CMK (cell line): ENCODE data around the gene MATR3.
"Not testable (repeated sequence)": the region's sequence is repeated elsewhere in the genome, so short reads cannot be mapped to it uniquely, and the experiment has no call there.

Source experiments
- DNase-seq: peaks from one replicate; pipeline ENCODE4 v3.0.0-alpha.2; 2010; ENCODE audit warnings: low read depth

MATR3 gene, protein sequence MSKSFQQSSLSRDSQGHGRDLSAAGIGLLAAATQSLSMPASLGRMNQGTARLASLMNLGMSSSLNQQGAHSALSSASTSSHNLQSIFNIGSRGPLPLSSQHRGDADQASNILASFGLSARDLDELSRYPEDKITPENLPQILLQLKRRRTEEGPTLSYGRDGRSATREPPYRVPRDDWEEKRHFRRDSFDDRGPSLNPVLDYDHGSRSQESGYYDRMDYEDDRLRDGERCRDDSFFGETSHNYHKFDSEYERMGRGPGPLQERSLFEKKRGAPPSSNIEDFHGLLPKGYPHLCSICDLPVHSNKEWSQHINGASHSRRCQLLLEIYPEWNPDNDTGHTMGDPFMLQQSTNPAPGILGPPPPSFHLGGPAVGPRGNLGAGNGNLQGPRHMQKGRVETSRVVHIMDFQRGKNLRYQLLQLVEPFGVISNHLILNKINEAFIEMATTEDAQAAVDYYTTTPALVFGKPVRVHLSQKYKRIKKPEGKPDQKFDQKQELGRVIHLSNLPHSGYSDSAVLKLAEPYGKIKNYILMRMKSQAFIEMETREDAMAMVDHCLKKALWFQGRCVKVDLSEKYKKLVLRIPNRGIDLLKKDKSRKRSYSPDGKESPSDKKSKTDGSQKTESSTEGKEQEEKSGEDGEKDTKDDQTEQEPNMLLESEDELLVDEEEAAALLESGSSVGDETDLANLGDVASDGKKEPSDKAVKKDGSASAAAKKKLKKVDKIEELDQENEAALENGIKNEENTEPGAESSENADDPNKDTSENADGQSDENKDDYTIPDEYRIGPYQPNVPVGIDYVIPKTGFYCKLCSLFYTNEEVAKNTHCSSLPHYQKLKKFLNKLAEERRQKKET

DNA sequence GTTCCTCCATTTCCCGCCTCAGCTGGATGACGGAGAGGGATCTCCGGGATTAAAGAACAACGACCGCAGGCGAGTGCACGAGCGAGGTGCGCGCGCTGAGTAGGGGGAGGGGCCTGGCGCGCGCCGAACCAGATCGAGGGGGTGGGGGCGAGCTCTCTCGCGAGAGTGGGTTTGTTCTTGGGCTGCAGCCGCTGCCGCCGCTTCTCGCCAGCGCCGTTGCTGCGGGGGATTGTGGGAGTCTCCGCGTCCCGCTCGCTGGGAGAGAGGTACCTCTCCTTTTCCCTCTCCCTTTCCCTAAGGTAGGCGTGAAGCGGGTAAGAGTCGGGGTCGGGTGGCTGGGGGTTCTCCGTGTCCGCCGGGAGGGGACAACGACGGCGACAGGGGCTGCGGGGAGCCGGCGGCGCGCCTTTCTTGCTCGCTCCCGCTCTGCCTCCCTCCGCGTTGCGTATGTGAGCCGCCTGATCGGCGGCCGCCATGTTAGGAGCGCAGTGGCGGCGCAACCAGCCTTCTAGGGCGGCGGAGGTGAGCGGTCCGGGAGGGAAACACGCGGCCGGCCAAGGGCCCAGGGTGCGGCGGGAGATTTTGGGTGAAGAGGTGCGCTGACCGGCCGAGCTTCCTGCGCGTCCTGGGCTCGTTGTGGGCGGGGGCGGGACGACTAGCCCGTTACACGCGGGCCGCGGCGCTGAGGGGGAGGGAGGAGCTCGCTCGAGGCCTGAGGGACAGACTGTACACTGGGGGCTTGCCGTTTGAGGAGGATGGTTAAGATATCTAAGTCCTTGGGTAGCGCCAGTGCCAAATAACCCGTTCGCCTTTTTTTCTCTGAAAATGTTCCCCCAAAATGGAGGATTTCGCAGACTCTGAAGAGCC, at the start of gene MATR3:
Gene MATR3 (plus strand): TSS at position 234 of the 867 bp plus-strand sequence. CDS start 13,676 bp downstream, outside the sequence.
- peak; percentile 83 for DNase-seq

DNA sequence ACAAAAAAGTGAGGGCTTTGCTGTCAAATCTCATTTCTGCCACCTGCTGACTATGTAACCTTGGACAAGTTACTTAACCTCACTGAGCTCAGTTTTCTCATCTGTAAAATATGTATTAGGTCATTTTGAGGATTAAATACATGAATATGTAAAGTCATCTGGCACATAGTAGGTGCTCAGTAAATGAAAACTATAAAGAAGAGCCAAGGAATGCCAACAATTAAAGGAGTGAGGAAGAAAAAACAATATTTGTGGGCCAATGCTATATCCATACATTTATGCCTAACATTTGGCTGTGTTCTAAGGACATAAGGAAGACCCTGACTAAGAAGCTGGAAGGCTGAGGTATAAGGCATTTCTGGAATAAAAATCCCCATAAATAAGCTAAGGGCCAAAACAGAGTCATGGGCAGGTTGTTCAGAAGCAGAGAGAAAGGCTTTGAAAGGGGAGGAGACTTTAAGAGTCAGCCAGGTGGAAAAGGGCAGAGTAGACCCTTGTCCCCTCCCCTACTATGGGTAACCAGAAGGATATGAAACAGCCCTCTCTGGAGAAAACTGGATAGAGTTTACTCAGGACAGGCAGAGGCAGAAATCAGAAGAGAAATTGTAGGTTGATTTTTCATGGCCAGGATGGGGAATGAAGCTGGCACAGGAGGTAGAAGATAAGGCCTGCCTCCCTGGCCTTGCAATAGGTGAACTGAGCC, 47.8 kb upstream of the MATR3 start:
- DNase-seq: no peak

DNA sequence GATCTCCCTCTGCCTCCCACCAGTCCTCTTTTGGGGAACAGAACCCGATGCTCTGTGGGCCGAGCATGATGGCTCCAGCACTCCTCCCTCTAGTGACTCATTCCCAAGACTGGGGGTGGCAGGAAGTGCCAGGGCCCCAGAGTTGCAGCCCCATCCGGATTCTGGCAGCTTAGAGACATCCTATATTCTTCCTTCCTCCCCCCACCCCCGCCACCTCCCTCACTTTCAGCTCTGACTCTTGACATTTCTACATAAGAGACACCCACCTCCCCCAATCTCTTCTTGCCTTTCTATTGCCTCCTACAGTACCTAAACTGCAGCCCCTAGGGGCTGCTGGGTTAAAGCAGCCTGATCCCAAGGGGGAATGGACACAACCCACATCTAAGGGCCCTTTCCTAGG, 47.1 kb upstream of the MATR3 start:
- DNase-seq: peak; percentile 69

DNA sequence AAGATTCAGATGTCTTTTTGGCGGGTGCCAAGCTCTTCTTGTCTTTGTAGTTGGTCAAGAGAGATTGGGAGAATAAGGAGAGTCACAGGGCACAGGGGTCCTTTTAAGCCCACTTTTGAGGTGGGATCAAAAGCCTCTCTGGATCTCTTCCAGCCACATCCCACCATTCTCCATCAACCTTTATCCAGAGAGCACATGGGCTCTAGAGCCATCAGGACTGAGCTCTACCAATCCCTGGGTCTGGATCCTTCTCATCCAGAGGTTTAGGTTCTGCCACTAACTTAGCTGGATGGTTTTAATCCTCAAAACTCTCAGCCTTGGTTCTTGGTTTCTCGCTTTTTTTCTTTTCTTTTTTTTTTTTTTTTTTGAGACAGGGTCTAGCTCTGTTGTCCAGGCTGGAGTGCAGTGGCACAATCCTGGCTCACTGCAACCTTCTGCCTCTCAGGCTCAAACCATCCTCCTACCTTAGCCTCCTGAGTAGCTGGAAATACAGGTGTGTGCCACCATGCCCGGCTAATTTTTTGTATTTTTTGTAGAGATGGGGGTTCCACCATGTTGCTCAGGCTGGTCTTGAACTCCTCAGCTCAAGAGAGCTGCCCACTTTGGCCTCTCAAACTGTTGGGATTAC, 44.6 kb upstream of the MATR3 start:
- no peak for DNase-seq

DNA sequence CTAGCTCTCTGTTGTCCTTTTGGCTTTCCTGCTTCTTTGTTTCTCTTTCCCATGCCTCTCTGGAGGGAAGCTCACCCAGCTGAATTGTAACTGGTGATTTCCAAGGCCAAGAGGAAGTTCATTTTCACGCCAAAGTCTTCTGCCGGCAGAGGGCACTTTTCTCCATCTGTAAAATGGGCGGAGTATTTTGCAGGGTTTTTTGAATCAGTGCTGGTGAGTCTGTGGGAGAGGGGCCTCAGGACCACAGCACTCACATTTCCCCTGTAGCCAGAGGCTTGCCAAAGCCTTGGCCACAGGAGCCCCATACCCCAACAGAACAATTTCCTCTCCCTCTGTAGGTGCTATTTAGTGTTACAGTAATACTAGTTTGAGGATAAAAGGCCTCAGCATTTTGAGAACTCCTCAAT, 42.3 kb upstream of the MATR3 start:
- no peak for DNase-seq

DNA sequence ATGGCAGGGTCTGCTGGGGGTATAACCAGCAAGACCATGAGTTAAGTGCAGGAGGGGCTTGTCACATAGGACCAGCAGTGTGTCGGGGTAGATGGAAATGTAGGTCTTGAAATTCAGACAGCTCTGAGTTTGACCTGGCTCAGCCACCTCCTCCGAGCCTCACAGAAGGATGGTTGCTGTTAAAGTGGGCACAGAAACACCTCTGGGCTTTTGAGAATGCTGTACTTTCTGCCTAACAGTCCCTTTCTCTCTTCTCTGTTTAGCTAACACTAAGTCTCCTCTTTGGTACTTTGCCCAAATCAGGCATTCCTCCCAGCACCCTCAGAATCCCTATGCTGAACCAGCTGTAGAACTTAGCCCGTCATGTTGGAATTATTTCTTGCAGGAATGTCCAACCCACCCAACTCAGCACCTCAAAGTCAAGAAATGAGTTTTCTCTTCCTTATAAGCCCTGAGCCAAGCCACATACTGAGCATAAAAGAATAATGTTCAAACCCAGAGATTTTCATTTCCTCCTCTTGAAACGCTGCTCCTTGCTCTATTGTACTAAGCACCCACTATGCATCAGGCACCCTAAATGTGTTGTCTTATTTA, 41.7 kb upstream of the MATR3 start:
- DNase-seq: no peak

DNA sequence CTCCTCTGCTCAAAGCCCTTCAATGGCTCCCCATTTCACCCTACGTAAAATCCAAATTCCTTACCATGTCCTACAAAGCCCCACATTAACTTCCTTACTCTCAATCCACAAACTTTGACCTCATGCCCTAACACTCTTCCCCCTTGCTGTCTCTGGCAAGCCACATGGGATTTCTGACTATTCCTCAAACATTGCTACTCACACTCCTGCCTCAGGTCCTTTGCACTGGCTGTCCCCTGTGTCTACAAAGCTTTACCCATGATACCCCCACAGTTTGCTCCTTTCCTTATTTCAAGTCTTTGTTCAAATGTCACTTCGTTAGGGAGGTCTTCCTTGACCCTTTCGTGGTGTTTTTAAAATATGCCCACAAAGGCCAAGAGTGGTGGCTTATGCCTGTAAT, 40.4 kb upstream of the MATR3 start:
- DNase-seq: no peak

DNA sequence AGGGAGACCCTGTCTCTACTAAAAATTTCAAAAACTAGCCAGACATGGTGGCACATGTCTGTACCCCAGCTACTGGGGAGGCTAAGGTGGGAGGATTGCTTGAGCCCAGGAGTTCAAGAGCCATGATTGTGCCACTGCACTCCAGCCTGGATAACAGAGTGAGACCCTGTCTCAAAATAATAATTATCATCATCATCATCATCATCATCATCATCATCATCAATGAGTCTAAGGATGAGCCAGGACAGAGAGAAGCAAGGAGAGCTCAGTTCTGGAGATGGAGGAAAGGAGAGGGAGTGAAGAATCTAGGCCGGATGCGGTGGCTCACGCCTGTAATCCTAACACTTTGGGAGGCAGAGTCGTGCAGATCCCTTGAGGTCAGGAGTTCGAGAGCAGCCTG, 36.7 kb upstream of the MATR3 start:
- no peak for DNase-seq

DNA sequence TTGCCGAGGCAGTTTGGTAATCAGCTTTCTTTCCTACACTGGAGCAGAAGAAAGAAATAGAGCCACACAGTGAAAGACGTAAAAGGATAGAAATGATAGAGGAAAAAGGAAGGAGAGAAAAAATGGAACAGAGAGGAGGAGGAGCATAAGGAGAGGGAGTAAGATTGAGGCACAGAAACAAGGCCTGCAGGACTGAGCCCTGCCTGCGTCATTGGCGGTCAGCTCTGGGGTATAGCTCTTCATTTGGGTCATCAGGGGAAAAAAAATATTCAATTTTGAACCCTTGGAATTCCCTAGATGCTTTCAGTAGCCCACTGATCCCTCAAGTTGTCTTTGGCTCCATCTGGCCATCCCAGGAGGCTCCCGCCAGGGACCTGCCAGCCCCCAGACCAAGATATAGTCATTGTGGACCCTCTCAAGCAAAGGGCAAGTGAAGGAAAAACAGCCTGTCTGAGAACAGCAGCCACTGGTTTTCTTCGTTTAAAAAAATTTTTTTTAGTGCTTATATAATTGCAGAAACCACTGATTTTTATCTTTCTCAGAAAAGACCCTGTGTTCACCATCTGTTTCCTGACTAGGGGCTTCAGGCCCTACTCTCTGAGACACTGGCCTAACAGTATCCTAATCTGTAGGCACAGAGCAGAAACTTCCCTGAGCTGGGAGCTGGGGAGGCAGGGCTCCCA, 31.3 kb upstream of the MATR3 start:
- peak; percentile 91 for DNase-seq

DNA sequence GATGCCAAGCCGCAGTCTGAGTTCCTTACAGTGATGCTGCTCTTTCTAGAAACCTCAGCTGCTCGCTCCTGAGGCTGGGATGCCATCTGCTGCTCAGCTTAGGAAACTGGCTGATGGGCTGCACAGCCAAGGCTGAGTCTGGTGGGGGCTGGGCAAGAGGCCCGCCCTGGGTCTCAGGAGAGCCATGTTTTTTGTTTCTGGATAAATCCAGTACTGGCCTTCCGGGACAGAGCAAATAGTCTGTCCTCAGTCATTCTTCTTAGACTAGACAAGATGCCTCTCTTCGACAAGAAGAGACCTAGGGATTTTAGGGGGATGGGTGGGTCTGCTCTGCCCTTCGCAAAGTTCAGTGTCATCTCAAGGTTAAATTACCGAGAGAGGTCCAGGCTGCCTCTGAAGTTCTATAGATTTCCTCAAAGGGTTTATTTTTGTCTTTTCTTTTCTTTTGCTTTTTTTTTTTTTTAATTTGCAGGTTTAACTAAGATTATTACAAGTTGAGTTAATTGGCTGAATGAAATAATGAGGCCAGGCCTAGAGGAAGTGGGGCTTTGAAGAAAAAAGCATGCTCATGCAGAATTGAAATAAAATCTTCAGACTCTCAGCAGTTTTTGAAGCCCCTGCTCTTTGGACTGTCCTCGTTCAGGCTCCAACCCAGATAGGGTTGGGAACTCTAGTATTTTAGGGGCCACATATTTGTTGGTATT, 30.6 kb upstream of the MATR3 start:
- DNase-seq: no peak

DNA sequence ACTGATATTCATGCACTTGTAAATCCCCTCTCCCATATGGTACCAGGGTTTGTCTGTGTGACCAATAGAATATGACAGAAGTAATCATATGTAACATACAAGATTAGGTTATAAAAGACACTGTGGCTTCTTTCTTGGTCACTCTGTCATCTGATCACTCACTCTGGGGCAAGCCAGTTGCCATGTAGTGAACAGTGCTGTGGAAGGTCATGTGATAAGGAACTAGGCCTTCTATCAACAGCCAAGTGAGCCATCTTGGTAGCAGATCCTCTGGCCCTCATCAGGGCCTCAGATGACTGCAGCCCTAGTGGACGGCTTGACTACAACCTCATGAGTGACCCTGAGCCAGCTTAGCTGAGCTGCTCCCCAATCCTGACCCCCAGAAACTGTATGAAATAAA, 30.0 kb upstream of the MATR3 start:
- DNase-seq: no peak

DNA sequence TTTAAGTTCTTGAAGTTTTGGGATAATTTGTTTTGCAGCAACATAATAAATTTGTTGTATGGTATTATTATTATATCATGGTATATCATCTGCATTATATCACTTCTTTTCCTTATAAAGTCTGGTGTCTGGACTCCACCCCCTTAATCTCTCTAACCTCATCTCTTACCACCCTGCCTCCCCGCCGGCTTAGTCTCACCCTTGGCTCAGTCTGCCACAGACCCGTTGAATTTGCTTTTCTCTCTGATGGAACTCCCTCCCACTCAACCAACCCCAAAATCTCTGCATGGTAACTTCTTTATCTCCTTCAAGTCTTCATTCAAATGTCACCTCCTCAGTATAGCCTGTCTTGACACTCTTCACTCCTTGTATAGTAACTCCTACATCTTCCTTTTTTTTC, 29.6 kb upstream of the MATR3 start:
- no peak for DNase-seq

DNA sequence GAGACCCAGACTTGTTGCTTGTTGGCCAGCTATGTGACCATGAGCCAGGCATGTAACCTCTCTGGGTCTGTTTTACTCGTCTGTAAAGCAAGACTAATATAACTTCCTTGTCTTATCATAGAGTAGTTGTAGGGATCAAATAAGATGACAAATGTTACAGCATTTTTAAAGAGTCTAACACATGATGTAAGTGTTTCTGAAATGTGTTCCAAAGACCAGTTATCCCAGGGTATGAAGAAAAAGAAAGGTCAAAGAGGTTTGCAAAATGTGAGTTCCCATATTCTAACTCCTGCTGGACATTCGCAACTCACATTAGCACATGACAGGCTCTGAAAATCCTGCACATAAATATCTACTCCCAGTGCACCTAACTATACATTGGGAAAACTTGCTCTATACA, 28.5 kb upstream of the MATR3 start:
- DNase-seq: no peak

DNA sequence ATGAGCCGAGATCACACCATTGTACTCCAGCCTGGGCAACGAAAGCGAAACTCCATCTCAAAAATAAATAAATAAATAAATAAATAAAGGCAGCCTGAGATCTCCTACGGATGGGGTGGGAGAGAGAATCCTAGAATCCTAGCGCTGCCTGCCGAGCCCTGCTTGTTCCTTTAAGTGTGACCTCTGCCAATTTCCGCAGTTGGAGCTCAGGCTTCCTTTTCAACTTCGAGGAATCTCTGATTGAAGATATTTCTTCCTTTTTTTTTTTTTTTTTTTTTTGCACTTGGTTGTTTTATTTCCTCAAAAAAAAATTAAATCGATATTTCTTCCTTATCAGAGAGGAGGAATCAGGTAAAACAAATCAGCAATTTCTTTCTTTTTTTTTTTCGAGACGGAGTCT, 27.3 kb upstream of the MATR3 start:
- DNase-seq: no peak

DNA sequence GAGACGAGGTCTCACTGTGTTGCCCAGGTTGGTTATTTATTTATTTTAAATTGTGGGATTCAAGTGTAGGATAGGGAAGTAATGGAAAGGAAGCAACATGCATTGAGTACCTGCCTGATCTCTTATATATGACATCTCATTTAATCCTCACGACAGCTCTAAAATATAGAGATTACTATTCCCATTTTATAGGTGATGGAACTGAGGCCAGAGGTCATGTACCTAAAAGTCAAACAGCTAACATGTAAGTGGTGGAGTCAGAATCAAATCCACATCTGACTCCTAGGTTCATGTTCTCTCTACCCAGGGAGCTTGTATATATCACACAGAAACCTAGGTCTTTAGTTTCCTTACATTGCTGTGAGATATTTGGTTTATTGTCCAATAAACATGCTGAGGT, 26.1 kb upstream of the MATR3 start:
- DNase-seq: no peak

DNA sequence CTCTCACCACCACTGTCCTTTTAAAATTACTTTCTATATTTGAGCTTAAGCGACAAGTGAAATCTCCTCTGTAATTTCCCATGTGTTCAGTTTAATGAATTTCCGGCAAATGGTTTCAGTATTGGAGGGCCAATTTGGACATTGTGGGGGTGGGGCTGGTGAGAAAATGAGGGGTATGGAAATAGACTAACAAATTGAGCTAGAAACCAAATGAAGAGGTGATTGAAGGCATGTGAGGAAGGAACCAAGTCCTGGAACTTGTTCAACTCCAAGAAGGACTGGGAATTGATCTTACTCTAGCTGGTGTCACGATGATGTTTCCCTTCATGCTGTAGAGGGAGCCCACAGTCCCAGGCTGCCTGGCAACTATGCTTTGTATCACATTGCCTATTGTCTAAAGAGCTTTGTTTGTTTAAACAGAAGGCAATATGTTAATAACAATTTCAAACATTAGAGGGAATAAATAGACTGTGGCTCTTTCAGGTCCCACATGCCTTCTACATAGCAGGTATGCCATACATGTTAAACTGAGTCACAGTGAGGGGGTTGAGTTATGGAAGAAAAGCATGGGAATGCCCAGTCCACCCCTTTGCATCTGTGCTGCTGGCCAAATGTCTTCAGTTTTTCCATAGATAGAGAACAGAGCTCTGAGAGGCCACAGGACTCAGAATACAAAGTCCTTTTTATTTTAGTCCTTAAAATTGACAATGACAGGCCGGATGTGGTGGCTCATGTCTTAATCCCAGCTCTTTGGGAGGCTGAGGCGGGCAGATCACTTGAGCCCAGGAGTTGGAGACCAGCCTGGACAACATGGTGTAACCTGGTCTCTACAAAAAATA, 25.0 kb upstream of the MATR3 start:
- no peak for DNase-seq

DNA sequence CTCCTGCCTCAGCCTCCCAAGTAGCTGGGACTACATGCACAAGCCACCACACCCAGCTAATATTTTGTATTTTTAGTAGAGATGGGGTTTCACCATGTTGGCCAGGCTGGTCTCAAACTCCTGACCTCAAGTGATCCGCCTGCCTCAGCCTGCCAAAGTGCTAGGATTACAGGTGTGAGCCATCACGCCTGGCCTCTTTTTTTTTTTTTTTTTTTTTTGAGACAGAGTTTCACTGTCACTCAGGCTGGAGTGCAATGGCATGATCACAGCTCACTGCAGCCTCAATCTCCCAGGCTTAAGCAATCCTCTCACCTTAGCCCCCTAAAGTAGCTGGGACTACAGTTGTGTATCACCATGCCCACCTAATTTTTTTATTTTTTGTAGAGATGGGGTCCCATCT, 22.8 kb upstream of the MATR3 start:
- not testable (repeated sequence) for DNase-seq

DNA sequence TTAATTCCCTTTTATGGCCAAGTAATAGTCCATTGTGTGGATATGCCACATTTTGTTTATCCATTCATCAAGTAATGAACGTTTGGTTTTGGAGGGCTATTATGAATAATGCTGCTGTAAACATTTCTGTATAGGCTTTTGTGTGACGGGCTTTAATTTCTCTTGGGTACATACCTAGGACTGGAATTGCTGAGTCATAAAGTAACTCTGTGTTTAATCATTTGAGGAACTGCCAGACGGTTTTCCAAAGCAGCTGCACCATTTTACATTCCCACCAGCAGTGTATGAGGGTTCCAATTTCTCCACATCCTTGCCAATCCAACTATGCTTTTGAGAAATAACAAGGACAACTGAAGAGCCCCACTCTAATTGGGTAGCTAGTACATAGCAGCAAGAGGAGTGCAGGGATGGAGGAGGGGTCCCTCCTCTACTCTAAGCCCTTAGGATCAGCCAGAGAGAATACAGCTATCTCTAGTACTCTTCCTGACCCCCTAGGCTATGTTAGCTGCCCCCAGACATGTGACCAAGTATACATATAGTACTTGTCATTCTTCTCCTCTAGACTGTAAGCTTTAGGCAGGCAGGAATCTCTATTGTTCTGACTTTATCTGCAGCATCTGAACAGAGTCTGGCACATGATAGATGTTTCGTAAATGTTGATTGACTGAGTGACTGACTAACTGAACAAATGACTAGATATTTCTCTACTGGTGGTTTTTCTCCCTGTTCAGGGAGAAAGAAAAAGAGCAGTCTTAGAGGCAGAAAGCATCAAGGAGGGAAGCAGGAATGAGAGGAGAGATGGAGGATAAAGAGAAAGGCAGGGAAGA, 22.1 kb upstream of the MATR3 start:
- no peak for DNase-seq
